ENCODE measurements around the gene CIB4.
"Not testable (repeated sequence)": the region's sequence is repeated elsewhere in the genome, so short reads cannot be mapped to it uniquely, and the experiment has no call there.

The CIB4 gene

GRCh38 chr2:26665296-26665695, 24.1 kb upstream of the CIB4 start:
- not testable (repeated sequence) for DNase-seq

GRCh38 chr2:26660363-26660962, 19.3 kb upstream of the CIB4 start:
- DNase-seq: no peak

GRCh38 chr2:26658691-26659346, 17.7 kb upstream of the CIB4 start:
- no peak for DNase-seq

- no peak for DNase-seq
These were observed 16.1 kb upstream of the CIB4 start for GRCh38 chr2:26657265-26657664.

GRCh38 chr2:26655611-26656195, 14.5 kb upstream of the CIB4 start:
- DNase-seq: no peak

- DNase-seq: not testable (repeated sequence)
These were observed 14.0 kb upstream of the CIB4 start for GRCh38 chr2:26655120-26655519.

GRCh38 chr2:26654061-26654340, 12.8 kb upstream of the CIB4 start:
- no peak for DNase-seq

GRCh38 chr2:26653207-26654060, 12.3 kb upstream of the CIB4 start:
- no peak for DNase-seq

GRCh38 chr2:26652361-26653041, 11.3 kb upstream of the CIB4 start:
- no peak for DNase-seq

- DNase-seq: no peak
These were observed 10.6 kb upstream of the CIB4 start for GRCh38 chr2:26651799-26652198.

GRCh38 chr2:26651470-26651771, 10.3 kb upstream of the CIB4 start:
- no peak for DNase-seq

GRCh38 chr2:26650713-26651469, 9.7 kb upstream of the CIB4 start:
- DNase-seq: no peak

GRCh38 chr2:26649992-26650712, 9.0 kb upstream of the CIB4 start:
- DNase-seq: no peak

- DNase-seq: no peak
These were observed 8.2 kb upstream of the CIB4 start for GRCh38 chr2:26649322-26649721.

GRCh38 chr2:26648516-26648915, 7.3 kb upstream of the CIB4 start:
- no peak for DNase-seq

GRCh38 chr2:26647981-26648380, 6.8 kb upstream of the CIB4 start:
- DNase-seq: no peak

GRCh38 chr2:26646986-26647672, 6.0 kb upstream of the CIB4 start:
- no peak for DNase-seq

GRCh38 chr2:26645762-26646161, 4.6 kb upstream of the CIB4 start:
- DNase-seq: no peak

GRCh38 chr2:26644188-26644835, 3.1 kb upstream of the CIB4 start:
- DNase-seq: no peak

GRCh38 chr2:26642429-26642828, 1.3 kb upstream of the CIB4 start:
- DNase-seq: no peak

GRCh38 chr2:26640331-26640745, 828 bp downstream of the CIB4 start:
- DNase-seq: no peak

Data from hematopoietic multipotent progenitor cell treated with erythropoietin and hydrocortisone succinate and interleukin-3 and kit ligand, for 6 days (in vitro differentiated cells).